Stimulated activated CD8-positive, alpha-beta memory T cell treated with anti-CD3 and anti-CD28 coated beads, Interleukin-2, amount 100 ng/mL, for 48 hours (primary cell): ENCODE results near the gene PLCL1.

Experiments used
- DNase-seq, 2 donors: peaks; one replicate each; pipeline ENCODE4 v3.0.0-alpha.2; 2020; ENCODE audit warnings: low read depth in 2 of 2

The PLCL1 gene

GRCh38 chr2:197885587-197885986, 81.2 kb downstream of the PLCL1 start:
- DNase-seq, result no peak

- DNase-seq, result no peak
Measured at GRCh38 chr2:197888321-197888720, 83.9 kb downstream of the PLCL1 start.

GRCh38 chr2:197889041-197889440, 84.6 kb downstream of the PLCL1 start:
- no peak for DNase-seq

- no peak for DNase-seq
Measured at GRCh38 chr2:197890168-197890567, 85.8 kb downstream of the PLCL1 start.

GRCh38 chr2:197891897-197892442, 87.6 kb downstream of the PLCL1 start:
- no peak for DNase-seq

- DNase-seq, result no peak
Measured at GRCh38 chr2:197893403-197894177, 89.2 kb downstream of the PLCL1 start.

- DNase-seq, result no peak
Measured at GRCh38 chr2:197894751-197895274, 90.4 kb downstream of the PLCL1 start.

- DNase-seq, result no peak
Measured at GRCh38 chr2:197897960-197898678, 93.7 kb downstream of the PLCL1 start.

- DNase-seq, result no peak
Measured at GRCh38 chr2:197904446-197904845, 100.1 kb downstream of the PLCL1 start.

GRCh38 chr2:197908156-197908555, 103.8 kb downstream of the PLCL1 start:
- no peak for DNase-seq

- no peak for DNase-seq
Measured at GRCh38 chr2:197908990-197909776, 104.8 kb downstream of the PLCL1 start.

- no peak for DNase-seq
Measured at GRCh38 chr2:197911667-197912066, 107.3 kb downstream of the PLCL1 start.

- no peak for DNase-seq
Measured at GRCh38 chr2:197913084-197913483, 108.7 kb downstream of the PLCL1 start.

- no peak for DNase-seq
Measured at GRCh38 chr2:197914778-197915177, 110.4 kb downstream of the PLCL1 start.

- DNase-seq, result no peak
Measured at GRCh38 chr2:197915548-197916265, 111.3 kb downstream of the PLCL1 start.

- no peak for DNase-seq
Measured at GRCh38 chr2:197919487-197919886, 115.1 kb downstream of the PLCL1 start.

GRCh38 chr2:197920088-197920487, 115.7 kb downstream of the PLCL1 start:
- no peak for DNase-seq

- DNase-seq, result no peak
Measured at GRCh38 chr2:197920592-197921201, 116.3 kb downstream of the PLCL1 start.

- no peak for DNase-seq
Measured at GRCh38 chr2:197924483-197924882, 120.1 kb downstream of the PLCL1 start.

- no peak for DNase-seq
Measured at GRCh38 chr2:197925204-197925603, 120.8 kb downstream of the PLCL1 start.

GRCh38 chr2:197925976-197926375, 121.6 kb downstream of the PLCL1 start:
- DNase-seq, result no peak
